Upper lobe of left lung (tissue), 4 donors: ENCODE data around the gene PLCB1.

Source experiments
- CTCF ChIP-seq, 6 experiments: fragments of 450-650 bp in 4 of 6; fragments of 200-600 bp in 2 of 6; sonication (generic) in 2 of 6; IDR thresholded peaks; one replicate each; pipeline ENCODE4 v1.5.1; 2016 to 2019; ENCODE audit warnings: antibody characterized with exemption in 6 of 6
- EP300 ChIP-seq, 4 donors: sonication (generic); formaldehyde crosslinking; IDR thresholded peaks; one replicate each; pipeline ENCODE4 v1.5.1; 2017; ENCODE audit warnings: antibody characterized with exemption in 4 of 4, control low read depth in 2 of 4
- POLR2A ChIP-seq, 4 donors: fragments of 450-650 bp; IDR thresholded peaks; one replicate each; pipeline ENCODE4 v1.5.1; 2016 to 2017; ENCODE audit warnings: antibody characterized with exemption in 4 of 4, mild to moderate bottlenecking in 2 of 4
- POLR2AphosphoS5 ChIP-seq, 2 donors: sonication (generic); formaldehyde crosslinking; IDR thresholded peaks; one replicate each; pipeline ENCODE4 v1.5.1; 2017; ENCODE audit warnings: antibody characterized with exemption in 2 of 2

GRCh38 chr20:8709627-8710026 lies 577.6 kb downstream of the PLCB1 start:
- TF ChIP-seq CTCF (IDR thresholded peaks at IDR 0.05) (no peak), POLR2A (IDR thresholded peaks at IDR 0.05) (no peak), EP300 (IDR thresholded peaks at IDR 0.05) (no peak), POLR2AphosphoS5 (IDR thresholded peaks at IDR 0.05) (no peak)
